CD14-positive monocyte (primary cell): ENCODE results near the gene SH3BP5. TPM values are rescaled to one million over a fixed set of nuclear protein-coding genes. Genes with fewer than 3 reads are reported as not detected.

Source experiments
- DNase-seq, 3 donors: peaks; one replicate each; pipeline ENCODE4 v3.0.0-alpha.2; 2011 to 2022
- H2AFZ ChIP-seq: 2 replicates; pipeline ENCODE4 v1.6.0; 2012; ENCODE audit warnings: mild to moderate bottlenecking, low read depth, low read length, inconsistent platforms; ENCODE audit not compliant: insufficient read depth, poor library complexity, severe bottlenecking
- H3K27ac ChIP-seq, 2 donors: 1 replicate in 1 of 2; 2 replicates in 1 of 2; pipeline ENCODE4 v1.5.1; 2012 to 2013; ENCODE audit warnings: low read length in 2 of 2, control low read depth in 1 of 2, inconsistent platforms in 1 of 2, low read depth in 1 of 2, mild to moderate bottlenecking in 1 of 2
- H3K27me3 ChIP-seq, 2 donors: one replicate each; pipeline versions ENCODE4 v1.6.0 to v1.6.1; 2011 to 2013; ENCODE audit warnings: low read length in 2 of 2; ENCODE audit not compliant: control insufficient read depth in 2 of 2, insufficient read depth in 2 of 2
- H3K36me3 ChIP-seq, 2 donors: replicated peaks in 1 of 2; 1 replicate in 1 of 2; 2 replicates in 1 of 2; pipeline versions ENCODE4 v1.5.1 to v1.6.1; 2012 to 2013; ENCODE audit warnings: low read length in 2 of 2, control low read depth in 1 of 2, inconsistent platforms in 1 of 2, mild to moderate bottlenecking in 1 of 2; ENCODE audit not compliant: insufficient read depth in 2 of 2, control insufficient read depth in 1 of 2
- H3K4me1 ChIP-seq, 2 donors: 1 replicate in 1 of 2; 2 replicates in 1 of 2; pipeline versions ENCODE4 v1.5.1 to v1.6.1; 2012 to 2013; ENCODE audit warnings: low read length in 2 of 2, control low read depth in 1 of 2, inconsistent platforms in 1 of 2, mild to moderate bottlenecking in 1 of 2, moderate library complexity in 1 of 2; ENCODE audit not compliant: insufficient read depth in 2 of 2, control insufficient read depth in 1 of 2
- H3K4me2 ChIP-seq: replicated peaks from 2 replicates; pipeline ENCODE3; 2012; ENCODE audit warnings: low read length, moderate library complexity, mild to moderate bottlenecking; ENCODE audit not compliant: poor library complexity, severe bottlenecking; ENCODE audit errors: extremely low read depth
- H3K4me3 ChIP-seq, 3 experiments: fragments of 200-600 bp in 1 of 3; sonication (generic) in 1 of 3; replicated peaks in 1 of 3; 1 replicate in 2 of 3; 2 replicates in 1 of 3; pipeline ENCODE4 v1.5.1; 2011 to 2013; ENCODE audit warnings: low read length in 3 of 3, mild to moderate bottlenecking in 3 of 3, control low read depth in 2 of 3, low read depth in 2 of 3, inconsistent platforms in 1 of 3, moderate library complexity in 1 of 3
- H3K79me2 ChIP-seq: 2 replicates; pipeline ENCODE4 v1.6.0; 2012; ENCODE audit warnings: mild to moderate bottlenecking, control low read depth, inconsistent platforms, low read length, moderate library complexity; ENCODE audit not compliant: insufficient read depth
- H3K9ac ChIP-seq: 2 replicates; pipeline ENCODE4 v1.6.0; 2017; ENCODE audit warnings: low read length, mild to moderate bottlenecking; ENCODE audit not compliant: insufficient read depth, poor library complexity, severe bottlenecking
- H3K9me3 ChIP-seq, 2 donors: replicated peaks in 1 of 2; 1 replicate in 1 of 2; 2 replicates in 1 of 2; pipeline versions ENCODE4 v1.5.1 to v1.6.1; 2012 to 2013; ENCODE audit warnings: low read length in 2 of 2, control low read depth in 1 of 2; ENCODE audit not compliant: control insufficient read depth in 1 of 2, insufficient read depth in 1 of 2
- H4K20me1 ChIP-seq: 2 replicates; pipeline ENCODE4 v1.6.0; 2012; ENCODE audit warnings: mild to moderate bottlenecking, low read length, control low read depth, moderate library complexity; ENCODE audit not compliant: insufficient read depth
- H3K27ac Mint-ChIP-seq, 7 donors: one replicate each; pipeline ENCODE4 v1.8.0; 2020; ENCODE audit warnings: mild to moderate bottlenecking in 7 of 7, mixed read lengths in 7 of 7, moderate library complexity in 6 of 7, inconsistent platforms in 2 of 7
- H3K27me3 Mint-ChIP-seq, 3 donors: one replicate each; pipeline ENCODE4 v1.8.0; 2021 to 2022; ENCODE audit warnings: low read depth in 3 of 3, mild to moderate bottlenecking in 3 of 3, mixed read lengths in 3 of 3, moderate library complexity in 3 of 3, inconsistent platforms in 1 of 3
- H3K36me3 Mint-ChIP-seq, 2 donors: one replicate each; pipeline ENCODE4 v1.8.0; 2020; ENCODE audit warnings: mixed read lengths in 2 of 2, inconsistent platforms in 1 of 2, mild to moderate bottlenecking in 1 of 2
- H3K4me1 Mint-ChIP-seq: one replicate; pipeline ENCODE4 v1.8.0; 2020; ENCODE audit warnings: mild to moderate bottlenecking, mixed read lengths
- H3K4me3 Mint-ChIP-seq, 2 donors: one replicate each; pipeline ENCODE4 v1.8.0; 2020; ENCODE audit warnings: mild to moderate bottlenecking in 2 of 2, mixed read lengths in 2 of 2, moderate library complexity in 1 of 2
- H3K9me3 Mint-ChIP-seq, 7 donors: one replicate each; pipeline ENCODE4 v1.8.0; 2020 to 2022; ENCODE audit warnings: mixed read lengths in 7 of 7, mild to moderate bottlenecking in 6 of 7, moderate library complexity in 6 of 7, inconsistent platforms in 2 of 7
- CTCF ChIP-seq: fragments of 200-600 bp; IDR thresholded peaks from one replicate; pipeline ENCODE4 v1.8.0; 2022; ENCODE audit warnings: antibody characterized with exemption, mild to moderate bottlenecking
- WGBS: methylation state at CpG from one replicate; pipeline ENCODE4 v1.1.5; 2013; ENCODE audit warnings: missing lambda C conversion rate; ENCODE audit not compliant: insufficient coverage; 5-methylcytosine and 5-hydroxymethylcytosine counted together
- intact Hi-C, 2 donors: fragments of 100-400 bp; cut with micrococcal nuclease; formaldehyde crosslinking; loops; one replicate each; pipeline versions ENCODE4 v1.15.0 to v1.15.1; 2023
- polyA plus RNA-seq, 3 donors: library from polyadenylated mRNA; depleted of rRNA in 1 of 3; unstranded in 2 of 3; stranded (reverse) in 1 of 3; fragments of 300-500 nt in 2 of 3; fragments of >200 nt in 1 of 3; fragmentation: Illumina TruSeq in 2 of 3; gene quantifications; 1 replicate in 2 of 3; 2 replicates in 1 of 3; pipeline ENCODE4 v1.2.3, GENCODE V29; 2012 to 2021

The SH3BP5 gene
- polyA plus RNA-seq, 3 donors = 10.7 to 29.6 (median 22.8) TPM

GRCh38 chr3:15356176-15356575 is 23.8 kb upstream of the SH3BP5 start:
- 100% methylated on average over 2 of the region's 2 CpGs for WGBS
- Mint-ChIP-seq H3K36me3 (no peaks in the 10 kb centered on the region), H3K27ac (peak overlapping the region in 3 of 7 donors; percentile 18 to 77 (median 64)), H3K9me3 (peaks cover 0 to 3% (median 0%) of the 10 kb centered on the region in 7 donors), H3K4me1 (peaks cover 25% of the 10 kb centered on the region), H3K27me3 (peaks cover 0 to 2% (median 0%) of the 10 kb centered on the region in 3 donors), H3K4me3 (no peak overlapping the region)
- H2AFZ ChIP-seq = no peak overlapping the region
- no peaks in the 10 kb centered on the region for H3K79me2 ChIP-seq
- H3K9me3 ChIP-seq = peaks cover 0 to 8% of the 10 kb centered on the region in 2 donors
- TF ChIP-seq CTCF = no peak
- no peak for DNase-seq
- no peak overlapping the region for H3K9ac ChIP-seq
- no peaks in the 10 kb centered on the region for H3K36me3 ChIP-seq
- peaks cover 25 to 36% of the 10 kb centered on the region in 2 donors for H3K4me1 ChIP-seq
- no peak overlapping the region for H3K4me3 ChIP-seq
- H4K20me1 ChIP-seq = no peaks in the 10 kb centered on the region
- no peak overlapping the region for H3K27ac ChIP-seq
- no peaks in the 10 kb centered on the region for H3K27me3 ChIP-seq
- intact Hi-C loops = no loop called here
- no peak overlapping the region for H3K4me2 ChIP-seq

GRCh38 chr3:15355086-15355485 is 22.7 kb upstream of the SH3BP5 start:
- WGBS = 17% methylated on average over 1 of the region's 1 CpG
- intact Hi-C loops = no loop called here
- H3K36me3 Mint-ChIP-seq = no peaks in the 10 kb centered on the region
- no peak overlapping the region for H3K27ac Mint-ChIP-seq
- H3K27me3 Mint-ChIP-seq = peaks cover 0 to 3% (median 0%) of the 10 kb centered on the region in 3 donors
- H3K9me3 ChIP-seq = peaks cover 0 to 8% of the 10 kb centered on the region in 2 donors
- no peak for TF ChIP-seq CTCF
- H3K36me3 ChIP-seq = no peaks in the 10 kb centered on the region
- no peak overlapping the region for H3K27ac ChIP-seq
- H3K9me3 Mint-ChIP-seq = peaks cover 0 to 4% (median 2%) of the 10 kb centered on the region in 7 donors
- H3K27me3 ChIP-seq = no peaks in the 10 kb centered on the region
- H2AFZ ChIP-seq = no peak overlapping the region
- H3K4me1 Mint-ChIP-seq = peaks cover 28% of the 10 kb centered on the region
- DNase-seq = peak in 1 of 3 donors; percentile 64
- H3K4me2 ChIP-seq = no peak overlapping the region
- no peaks in the 10 kb centered on the region for H4K20me1 ChIP-seq
- no peak overlapping the region for H3K4me3 Mint-ChIP-seq
- H3K9ac ChIP-seq = no peak overlapping the region
- no peak overlapping the region for H3K4me3 ChIP-seq
- H3K4me1 ChIP-seq = peaks cover 25 to 34% of the 10 kb centered on the region in 2 donors
- no peaks in the 10 kb centered on the region for H3K79me2 ChIP-seq
